ENCODE results near the gene GPR87. TPM values are rescaled to one million over a fixed set of nuclear protein-coding genes. Genes with fewer than 3 reads are reported as not detected.

The GPR87 gene
- total and polyA plus RNA-seq, 9 of the 15 experiments (the other 6 are each of a cell fraction or from before 2014, with no cell fraction given), result not detected

DNA sequence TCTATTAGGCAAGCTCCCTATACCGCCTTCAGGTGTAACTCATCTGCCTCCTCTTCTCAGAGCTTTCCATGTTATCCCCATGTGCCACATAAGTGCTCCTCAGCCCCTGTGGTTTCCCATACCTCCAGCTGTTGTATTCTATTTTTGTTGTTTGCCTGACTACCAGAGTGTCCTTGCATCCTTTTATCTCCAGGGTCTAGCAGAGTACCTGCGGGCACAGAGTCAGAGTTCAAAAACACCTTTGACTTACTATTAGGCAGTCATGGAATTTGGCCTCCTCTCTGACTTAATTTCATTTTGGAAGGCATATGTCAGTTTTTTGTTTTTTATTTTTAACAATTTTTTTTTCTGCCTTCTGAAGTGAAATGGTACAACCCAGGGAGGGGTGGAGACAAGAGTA is 7.1 kb downstream of the GPR87 start:
- Histone ChIP-seq H3K9ac (ENCODE audit: insufficient read depth in 1 of 2, low read depth in 2 of 2, low read length in 2 of 2) (no peak overlapping the region), H3K79me2 (ENCODE audit: control insufficient read depth, insufficient read depth, low read length) (no peaks in the 10 kb centered on the region), H3K9me1 (ENCODE audit: control insufficient read depth, insufficient read depth, low read length) (peaks cover 3% of the 10 kb centered on the region), H3K9me3 (replicated peaks; ENCODE audit: control insufficient read depth, insufficient read depth, low read depth, low read length) (no peaks in the 10 kb centered on the region), H3K27ac (ENCODE audit: extremely low read depth, low read depth, low read length) (no peak overlapping the region), H4K20me1 (replicated peaks; ENCODE audit: control insufficient read depth, insufficient read depth, low read length) (no peaks in the 10 kb centered on the region), H3K36me3 (ENCODE audit: control insufficient read depth, insufficient read depth, low read length) (no peaks in the 10 kb centered on the region), H2AFZ (ENCODE audit: low read depth, low read length) (no peak overlapping the region), H3K27me3 (ENCODE audit: control insufficient read depth in 2 of 2, insufficient read depth in 2 of 2, low read length in 2 of 2) (peaks cover 4 to 13% of the 10 kb centered on the region in 2 experiments; a peak in 3 of 5 replicates), H3K4me3 (no peak overlapping the region), H3K4me1 (replicated peaks in 1 of 2; ENCODE audit: control insufficient read depth in 2 of 2, insufficient read depth in 2 of 2, low read length in 2 of 2) (no peaks in the 10 kb centered on the region), H3K4me2 (ENCODE audit: insufficient read depth, low read length) (no peak overlapping the region)
- ATAC-seq, result no peak
- ChIA-PET CTCF (ENCODE audit: low intra/inter-chr PET ratio) (no interaction called here), POLR2A (interaction anchor here (0.8 kb wide), 1 partner anchor 9 kb away, joined by 3 read pairs; no protein-coding TSS in a partner anchor)
- intact Hi-C loops (cut with micrococcal nuclease) (no loop called here), in situ Hi-C loops (cut with MboI) (no loop called here)
- no TSS peak for BruUV-seq (replicated peaks)
- 0% methylated on average over 2 of the region's 2 CpGs for WGBS (ENCODE audit: insufficient coverage, low coverage, missing lambda C conversion rate)
- FAIRE-seq, result no peak
- no peak for DNase-seq (ENCODE audit: extremely low read depth in 1 of 4, low spot score in 3 of 4)
- TF ChIP-seq, protein P1, sequence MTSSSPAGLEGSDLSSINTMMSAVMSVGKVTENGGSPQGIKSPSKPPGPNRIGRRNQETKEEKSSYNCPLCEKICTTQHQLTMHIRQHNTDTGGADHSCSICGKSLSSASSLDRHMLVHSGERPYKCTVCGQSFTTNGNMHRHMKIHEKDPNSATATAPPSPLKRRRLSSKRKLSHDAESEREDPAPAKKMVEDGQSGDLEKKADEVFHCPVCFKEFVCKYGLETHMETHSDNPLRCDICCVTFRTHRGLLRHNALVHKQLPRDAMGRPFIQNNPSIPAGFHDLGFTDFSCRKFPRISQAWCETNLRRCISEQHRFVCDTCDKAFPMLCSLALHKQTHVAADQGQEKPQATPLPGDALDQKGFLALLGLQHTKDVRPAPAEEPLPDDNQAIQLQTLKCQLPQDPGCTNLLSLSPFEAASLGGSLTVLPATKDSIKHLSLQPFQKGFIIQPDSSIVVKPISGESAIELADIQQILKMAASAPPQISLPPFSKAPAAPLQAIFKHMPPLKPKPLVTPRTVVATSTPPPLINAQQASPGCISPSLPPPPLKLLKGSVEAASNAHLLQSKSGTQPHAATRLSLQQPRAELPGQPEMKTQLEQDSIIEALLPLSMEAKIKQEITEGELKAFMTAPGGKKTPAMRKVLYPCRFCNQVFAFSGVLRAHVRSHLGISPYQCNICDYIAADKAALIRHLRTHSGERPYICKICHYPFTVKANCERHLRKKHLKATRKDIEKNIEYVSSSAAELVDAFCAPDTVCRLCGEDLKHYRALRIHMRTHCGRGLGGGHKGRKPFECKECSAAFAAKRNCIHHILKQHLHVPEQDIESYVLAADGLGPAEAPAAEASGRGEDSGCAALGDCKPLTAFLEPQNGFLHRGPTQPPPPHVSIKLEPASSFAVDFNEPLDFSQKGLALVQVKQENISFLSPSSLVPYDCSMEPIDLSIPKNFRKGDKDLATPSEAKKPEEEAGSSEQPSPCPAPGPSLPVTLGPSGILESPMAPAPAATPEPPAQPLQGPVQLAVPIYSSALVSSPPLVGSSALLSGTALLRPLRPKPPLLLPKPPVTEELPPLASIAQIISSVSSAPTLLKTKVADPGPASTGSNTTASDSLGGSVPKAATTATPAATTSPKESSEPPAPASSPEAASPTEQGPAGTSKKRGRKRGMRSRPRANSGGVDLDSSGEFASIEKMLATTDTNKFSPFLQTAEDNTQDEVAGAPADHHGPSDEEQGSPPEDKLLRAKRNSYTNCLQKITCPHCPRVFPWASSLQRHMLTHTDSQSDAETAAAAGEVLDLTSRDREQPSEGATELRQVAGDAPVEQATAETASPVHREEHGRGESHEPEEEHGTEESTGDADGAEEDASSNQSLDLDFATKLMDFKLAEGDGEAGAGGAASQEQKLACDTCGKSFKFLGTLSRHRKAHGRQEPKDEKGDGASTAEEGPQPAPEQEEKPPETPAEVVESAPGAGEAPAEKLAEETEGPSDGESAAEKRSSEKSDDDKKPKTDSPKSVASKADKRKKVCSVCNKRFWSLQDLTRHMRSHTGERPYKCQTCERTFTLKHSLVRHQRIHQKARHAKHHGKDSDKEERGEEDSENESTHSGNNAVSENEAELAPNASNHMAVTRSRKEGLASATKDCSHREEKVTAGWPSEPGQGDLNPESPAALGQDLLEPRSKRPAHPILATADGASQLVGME (CRISPR knock-in tag; IDR thresholded peaks at IDR 0.05), result no peak
- TF ChIP-seq, protein P2, sequence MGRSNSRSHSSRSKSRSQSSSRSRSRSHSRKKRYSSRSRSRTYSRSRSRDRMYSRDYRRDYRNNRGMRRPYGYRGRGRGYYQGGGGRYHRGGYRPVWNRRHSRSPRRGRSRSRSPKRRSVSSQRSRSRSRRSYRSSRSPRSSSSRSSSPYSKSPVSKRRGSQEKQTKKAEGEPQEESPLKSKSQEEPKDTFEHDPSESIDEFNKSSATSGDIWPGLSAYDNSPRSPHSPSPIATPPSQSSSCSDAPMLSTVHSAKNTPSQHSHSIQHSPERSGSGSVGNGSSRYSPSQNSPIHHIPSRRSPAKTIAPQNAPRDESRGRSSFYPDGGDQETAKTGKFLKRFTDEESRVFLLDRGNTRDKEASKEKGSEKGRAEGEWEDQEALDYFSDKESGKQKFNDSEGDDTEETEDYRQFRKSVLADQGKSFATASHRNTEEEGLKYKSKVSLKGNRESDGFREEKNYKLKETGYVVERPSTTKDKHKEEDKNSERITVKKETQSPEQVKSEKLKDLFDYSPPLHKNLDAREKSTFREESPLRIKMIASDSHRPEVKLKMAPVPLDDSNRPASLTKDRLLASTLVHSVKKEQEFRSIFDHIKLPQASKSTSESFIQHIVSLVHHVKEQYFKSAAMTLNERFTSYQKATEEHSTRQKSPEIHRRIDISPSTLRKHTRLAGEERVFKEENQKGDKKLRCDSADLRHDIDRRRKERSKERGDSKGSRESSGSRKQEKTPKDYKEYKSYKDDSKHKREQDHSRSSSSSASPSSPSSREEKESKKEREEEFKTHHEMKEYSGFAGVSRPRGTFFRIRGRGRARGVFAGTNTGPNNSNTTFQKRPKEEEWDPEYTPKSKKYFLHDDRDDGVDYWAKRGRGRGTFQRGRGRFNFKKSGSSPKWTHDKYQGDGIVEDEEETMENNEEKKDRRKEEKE (IDR thresholded peaks at IDR 0.05; ENCODE audit: borderline replicate concordance in 1 of 2, control insufficient read depth in 1 of 2, low read depth in 2 of 2, low read length in 1 of 2), result no peak
- TF ChIP-seq MAFF (IDR thresholded peaks at IDR 0.05; ENCODE audit: low read length), result no peak
- TF ChIP-seq ZNF146 (CRISPR knock-in tag; IDR thresholded peaks at IDR 0.05; ENCODE audit: unreplicated experiment), result no peak
- no peak for TF ChIP-seq NR2C1 (IDR thresholded peaks at IDR 0.05)
- no peak for TF ChIP-seq NR2C1 (tag; IDR thresholded peaks at IDR 0.05)
- TF ChIP-seq ETV5 (CRISPR knock-in tag; IDR thresholded peaks at IDR 0.05; ENCODE audit: low read depth), result no peak
- TF ChIP-seq, protein P3, sequence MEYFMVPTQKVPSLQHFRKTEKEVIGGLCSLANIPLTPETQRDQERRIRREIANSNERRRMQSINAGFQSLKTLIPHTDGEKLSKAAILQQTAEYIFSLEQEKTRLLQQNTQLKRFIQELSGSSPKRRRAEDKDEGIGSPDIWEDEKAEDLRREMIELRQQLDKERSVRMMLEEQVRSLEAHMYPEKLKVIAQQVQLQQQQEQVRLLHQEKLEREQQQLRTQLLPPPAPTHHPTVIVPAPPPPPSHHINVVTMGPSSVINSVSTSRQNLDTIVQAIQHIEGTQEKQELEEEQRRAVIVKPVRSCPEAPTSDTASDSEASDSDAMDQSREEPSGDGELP (CRISPR knock-in tag; IDR thresholded peaks at IDR 0.05; ENCODE audit: borderline replicate concordance), result no peak
- TF ChIP-seq, protein P4, sequence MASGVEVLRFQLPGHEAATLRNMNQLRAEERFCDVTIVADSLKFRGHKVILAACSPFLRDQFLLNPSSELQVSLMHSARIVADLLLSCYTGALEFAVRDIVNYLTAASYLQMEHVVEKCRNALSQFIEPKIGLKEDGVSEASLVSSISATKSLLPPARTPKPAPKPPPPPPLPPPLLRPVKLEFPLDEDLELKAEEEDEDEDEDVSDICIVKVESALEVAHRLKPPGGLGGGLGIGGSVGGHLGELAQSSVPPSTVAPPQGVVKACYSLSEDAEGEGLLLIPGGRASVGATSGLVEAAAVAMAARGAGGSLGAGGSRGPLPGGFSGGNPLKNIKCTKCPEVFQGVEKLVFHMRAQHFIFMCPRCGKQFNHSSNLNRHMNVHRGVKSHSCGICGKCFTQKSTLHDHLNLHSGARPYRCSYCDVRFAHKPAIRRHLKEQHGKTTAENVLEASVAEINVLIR (CRISPR knock-in tag; IDR thresholded peaks at IDR 0.05), result no peak
- TF ChIP-seq TBP (optimal IDR thresholded peaks at IDR 0.05; ENCODE audit: low read depth, low read length), result no peak
- no peak for TF ChIP-seq ZNF76 (CRISPR knock-in tag; IDR thresholded peaks at IDR 0.05; ENCODE audit: borderline replicate concordance)
- TF ChIP-seq NFRKB (IDR thresholded peaks at IDR 0.05; ENCODE audit: low read depth), result no peak

Data from K562 (cell line).